Endothelial cell of umbilical vein (primary cell): ENCODE data around the gene TRMT11. TPM values are rescaled to one million over a fixed set of nuclear protein-coding genes. Genes with fewer than 3 reads are reported as not detected.

Experiments
- BruUV-seq: library from RNA; stranded (reverse); fragments of 400-500 nt; replicated peaks from 2 replicates; lab custom pipeline; 2021; lab: Mats Ljungman, UMichigan
- CTCF ChIA-PET: fragments of 300-600, 350-600 bp; sonication (Branson Sonifier 250); formaldehyde crosslinking; loops from one replicate; lab custom pipeline; 2021; ENCODE audit warnings: antibody characterized with exemption, inconsistent platforms; lab: Charles Lee
- POLR2A ChIA-PET: fragments of 300-600, 350-600 bp; sonication (Branson Sonifier 250); formaldehyde crosslinking; loops from one replicate; lab custom pipeline; 2021; ENCODE audit warnings: antibody characterized with exemption, inconsistent platforms; lab: Charles Lee
- DNase-seq: peaks from one replicate; pipeline ENCODE4 v3.0.0-alpha.2; 2011; ENCODE audit warnings: low read depth, low spot score
- FAIRE-seq: peaks from 2 replicates; lab custom pipeline; 2011; peaks lifted over from hg19 to GRCh38; lab: Jason Lieb, UNC
- H2AFZ ChIP-seq: 2 replicates; pipeline ENCODE4 v1.6.0; 2012; ENCODE audit warnings: low read depth, low read length, control low read depth, inconsistent platforms
- H3K27ac ChIP-seq: 2 replicates; pipeline ENCODE4 v1.5.1; 2011; ENCODE audit warnings: low read depth, mild to moderate bottlenecking, control low read depth, low read length, moderate library complexity; ENCODE audit not compliant: insufficient read depth
- H3K27me3 ChIP-seq, 2 experiments: 2 replicates each; pipeline versions ENCODE4 v1.6.0 to v1.6.1; 2011; ENCODE audit warnings: low read length in 2 of 2, mixed read lengths in 1 of 2; ENCODE audit not compliant: control insufficient read depth in 2 of 2, insufficient read depth in 2 of 2
- H3K36me3 ChIP-seq, 2 experiments: 2 replicates in 1 of 2; 3 replicates in 1 of 2; pipeline ENCODE4 v1.5.1; 2011; ENCODE audit warnings: low read length in 2 of 2, mild to moderate bottlenecking in 1 of 2, moderate library complexity in 1 of 2; ENCODE audit not compliant: control insufficient read depth in 2 of 2, insufficient read depth in 2 of 2; ENCODE audit errors: extremely low read depth in 1 of 2
- H3K4me1 ChIP-seq: 3 replicates; pipeline ENCODE4 v1.5.1; 2011; ENCODE audit warnings: mild to moderate bottlenecking, low read length; ENCODE audit not compliant: control insufficient read depth, insufficient read depth; ENCODE audit errors: extremely low read depth
- H3K4me2 ChIP-seq: 2 replicates; pipeline ENCODE4 v1.6.1; 2011; ENCODE audit warnings: low read length, control low read depth, mixed read lengths; ENCODE audit not compliant: insufficient read depth
- H3K4me3 ChIP-seq, 3 experiments: fragments of 200-600 bp in 1 of 3; sonication (generic), shearing (Covaris generic) in 1 of 3; replicated peaks in 1 of 3; 2 replicates each; pipeline ENCODE4 v1.5.1; 2011 to 2016; ENCODE audit warnings: control low read depth in 3 of 3, low read length in 3 of 3, mild to moderate bottlenecking in 2 of 3, inconsistent platforms in 1 of 3, low read depth in 1 of 3, moderate library complexity in 1 of 3; ENCODE audit not compliant: insufficient read depth in 1 of 3
- H3K79me2 ChIP-seq: 2 replicates; pipeline ENCODE4 v1.6.0; 2012; ENCODE audit warnings: low read length, inconsistent platforms; ENCODE audit not compliant: control insufficient read depth, insufficient read depth
- H3K9ac ChIP-seq: replicated peaks from 2 replicates; pipeline ENCODE3; 2011; ENCODE audit warnings: low read length, control low read depth; ENCODE audit not compliant: insufficient read depth; ENCODE audit errors: extremely low read depth
- H3K9me1 ChIP-seq: replicated peaks from 3 replicates; pipeline ENCODE4 v1.6.0; 2011; ENCODE audit warnings: mild to moderate bottlenecking, low read length; ENCODE audit not compliant: control insufficient read depth, insufficient read depth; ENCODE audit errors: extremely low read depth
- H3K9me3 ChIP-seq: replicated peaks from 2 replicates; pipeline ENCODE4 v1.5.1; 2012; ENCODE audit warnings: low read length, inconsistent platforms; ENCODE audit not compliant: control insufficient read depth, insufficient read depth
- H4K20me1 ChIP-seq: replicated peaks from 2 replicates; pipeline ENCODE3; 2011; ENCODE audit warnings: mild to moderate bottlenecking, low read length; ENCODE audit not compliant: control insufficient read depth, insufficient read depth; ENCODE audit errors: extremely low read depth
- CTCF ChIP-seq, 2 donors: IDR thresholded peaks; 1 replicate in 1 of 2; 2 replicates in 1 of 2; pipeline ENCODE4 v1.5.1; 2011; ENCODE audit warnings: low read length in 2 of 2, mild to moderate bottlenecking in 2 of 2, moderate library complexity in 2 of 2, control low read depth in 1 of 2, inconsistent platforms in 1 of 2, low read depth in 1 of 2; ENCODE audit not compliant: insufficient read depth in 1 of 2; ENCODE audit errors: extremely low read depth in 1 of 2
- EZH2 ChIP-seq: IDR thresholded peaks from 2 replicates; pipeline ENCODE4 v1.6.1; 2012; ENCODE audit warnings: borderline replicate concordance, low read depth, mild to moderate bottlenecking, moderate library complexity, low read length, inconsistent platforms; ENCODE audit not compliant: severe bottlenecking
- FOS ChIP-seq: IDR thresholded peaks from 2 replicates; pipeline ENCODE4 v1.6.1; 2011; ENCODE audit warnings: mild to moderate bottlenecking, low read length, moderate library complexity, borderline replicate concordance; ENCODE audit not compliant: insufficient read depth
- GATA2 ChIP-seq: IDR thresholded peaks from 2 replicates; pipeline ENCODE4 v1.7.0; 2011; ENCODE audit warnings: low read depth, mild to moderate bottlenecking, moderate library complexity, mixed read lengths, low read length; ENCODE audit not compliant: insufficient read length, insufficient read depth
- JUN ChIP-seq: IDR thresholded peaks from 2 replicates; pipeline ENCODE4 v1.6.1; 2011; ENCODE audit warnings: borderline replicate concordance, low read depth; ENCODE audit not compliant: insufficient read length, insufficient read depth
- MYC ChIP-seq: IDR thresholded peaks from one replicate; pipeline ENCODE4 v1.6.1; 2011; ENCODE audit warnings: mild to moderate bottlenecking, low read depth, low read length
- POLR2A ChIP-seq: IDR thresholded peaks from 2 replicates; pipeline ENCODE4 v1.6.1; 2012; ENCODE audit warnings: low read depth, mild to moderate bottlenecking, control low read depth, low read length
- POLR2AphosphoS5 ChIP-seq: IDR thresholded peaks from 2 replicates; pipeline ENCODE4 v1.6.1; 2012; ENCODE audit warnings: low read depth, mild to moderate bottlenecking, control low read depth, low read length, moderate library complexity; ENCODE audit not compliant: insufficient read depth
- dilution Hi-C: fragments of 300-500 bp; cut with MboI; formaldehyde crosslinking; loops from one replicate; pipeline ENCODE4 v1.15.0; 2019; ENCODE audit warnings: low sequenced_read_pairs; ENCODE audit not compliant: extremely low pct_ligation_motif_present
- intact Hi-C: fragments of 100-400 bp; cut with micrococcal nuclease; formaldehyde crosslinking; loops from one replicate; pipeline ENCODE4 v1.10.0; 2022
- polyA plus RNA-seq, 4 experiments: library from polyadenylated mRNA; depleted of rRNA in 3 of 4; stranded (reverse) in 3 of 4; unstranded in 1 of 4; fragments of >200 nt; gene quantifications; 2 replicates each; pipeline versions ENCODE4 v1.2.1 to v1.2.3, GENCODE V29; 2011 to 2012; ENCODE audit warnings: missing spikeins in 1 of 4
- total RNA-seq: library from RNA; stranded (reverse); gene quantifications from 2 replicates; pipeline ENCODE4 v1.2.3, GENCODE V29; 2021
- TF ChIP-seq, protein P1 (sequence below): IDR thresholded peaks from 2 replicates; pipeline ENCODE4 v1.6.1; 2011; ENCODE audit not compliant: insufficient read depth, insufficient read length

Gene TRMT11
- total and polyA plus RNA-seq, 2 donors (not counting 3 experiments of a cell fraction or from before 2014, with no cell fraction given): 5.1 to 10.7 TPM

GRCh38 chr6:126067073-126067472, 80.7 kb downstream of the TRMT11 start:
- CTCF ChIA-PET: no interaction called here
- Histone ChIP-seq H3K27ac (no peak overlapping the region), H2AFZ (no peak overlapping the region), H3K4me3 (no peak overlapping the region), H3K9me1 (no peaks in the 10 kb centered on the region), H3K36me3 (no peaks in the 10 kb centered on the region), H3K79me2 (no peaks in the 10 kb centered on the region), H4K20me1 (no peaks in the 10 kb centered on the region), H3K4me2 (no peak overlapping the region), H3K9ac (no peak overlapping the region), H3K4me1 (no peaks in the 10 kb centered on the region), H3K9me3 (no peaks in the 10 kb centered on the region), H3K27me3 (no peaks in the 10 kb centered on the region)
- DNase-seq (no peak), FAIRE-seq (no peak)
- POLR2A ChIA-PET: no interaction called here
- BruUV-seq: no TSS peak
- no peak for TF ChIP-seq POLR2A
- intact Hi-C loops: no loop called here
- dilution Hi-C loops: no loop called here

- no peak overlapping the region for H2AFZ ChIP-seq
- no peaks in the 10 kb centered on the region for H4K20me1 ChIP-seq
- TF ChIP-seq GATA2: no peak
- no peak for TF ChIP-seq MYC
- TF ChIP-seq CTCF (IDR thresholded peaks at IDR 0.05; ENCODE audit: extremely low read depth in 1 of 2, insufficient read depth in 1 of 2, low read depth in 1 of 2, low read length in 2 of 2): no peak
- TF ChIP-seq POLR2AphosphoS5: no peak
- TF ChIP-seq POLR2A: no peak
- TF ChIP-seq JUN: no peak
- TF ChIP-seq EZH2: no peak
- TF ChIP-seq, protein P1, sequence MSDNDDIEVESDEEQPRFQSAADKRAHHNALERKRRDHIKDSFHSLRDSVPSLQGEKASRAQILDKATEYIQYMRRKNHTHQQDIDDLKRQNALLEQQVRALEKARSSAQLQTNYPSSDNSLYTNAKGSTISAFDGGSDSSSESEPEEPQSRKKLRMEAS: no peak
- no peak for TF ChIP-seq FOS
- POLR2A ChIA-PET: no interaction called here
- intact Hi-C loops: no loop called here
- no TSS peak for BruUV-seq
- H3K4me1 ChIP-seq: no peaks in the 10 kb centered on the region
- CTCF ChIA-PET: no interaction called here
- DNase-seq: no peak
- H3K27me3 ChIP-seq: no peaks in the 10 kb centered on the region
- no peaks in the 10 kb centered on the region for H3K79me2 ChIP-seq
- H3K9ac ChIP-seq: no peak overlapping the region
- no peaks in the 10 kb centered on the region for H3K9me1 ChIP-seq
- no peak overlapping the region for H3K4me2 ChIP-seq
- dilution Hi-C loops: no loop called here
- no peaks in the 10 kb centered on the region for H3K9me3 ChIP-seq
- no peaks in the 10 kb centered on the region for H3K36me3 ChIP-seq
- no peak overlapping the region for H3K4me3 ChIP-seq
- no peak overlapping the region for H3K27ac ChIP-seq
- no peak for FAIRE-seq
These were observed 83.1 kb downstream of the TRMT11 start for GRCh38 chr6:126069449-126069848.
